ENCODE measurements around the gene GPR18. TPM values are rescaled to one million over a fixed set of nuclear protein-coding genes. Genes with fewer than 3 reads are reported as not detected.

The GPR18 gene
- total and polyA plus RNA-seq, 4 donors, result 0.21 to 1.3 (median 0.42) TPM

DNA sequence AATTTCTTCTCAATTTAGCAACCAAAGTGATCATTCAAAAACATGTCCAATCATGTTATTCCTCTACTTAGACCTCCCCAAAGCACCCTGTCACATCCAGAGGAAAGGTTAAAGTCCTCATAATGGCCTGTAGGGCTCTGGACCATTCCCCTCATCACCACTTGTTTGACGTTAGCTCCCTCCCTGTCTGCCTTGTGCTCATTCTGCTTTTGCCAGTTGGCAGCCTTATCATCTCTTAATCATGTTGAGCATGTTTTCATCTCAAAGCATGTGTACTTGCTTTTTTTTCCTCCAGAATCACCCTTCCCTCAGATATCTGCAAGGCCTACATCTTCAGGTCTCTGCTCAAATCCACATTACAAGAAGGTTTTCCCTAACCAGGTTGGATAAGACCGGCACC, 31.7 kb downstream of the GPR18 start:
- no peaks in the 10 kb centered on the region for H3K27me3 ChIP-seq (ENCODE audit: control insufficient read depth in 3 of 3, insufficient read depth in 3 of 3, low read length in 2 of 3)
- H3K9ac ChIP-seq (ENCODE audit: insufficient read depth in 1 of 2, low read length in 2 of 2), result no peak overlapping the region
- H3K4me3 ChIP-seq, result no peak overlapping the region
- no peaks in the 10 kb centered on the region for H3K9me3 ChIP-seq (ENCODE audit: control insufficient read depth in 4 of 4, insufficient read depth in 3 of 4, low read length in 3 of 4)
- H3K36me3 ChIP-seq (ENCODE audit: control insufficient read depth in 4 of 4, insufficient read depth in 4 of 4, low read length in 4 of 4), result peaks cover 0 to 5% (median 1%) of the 10 kb centered on the region in 4 donors
- DNase-seq (no peak), ATAC-seq (ENCODE audit: insufficient read depth, low FRiP score) (no peak)
- peaks cover 0 to 32% (median 3%) of the 10 kb centered on the region in 5 donors for H3K4me1 ChIP-seq (ENCODE audit: control insufficient read depth in 5 of 5, insufficient read depth in 5 of 5, low read length in 5 of 5)
- 85% methylated on average over 2 of the region's 2 CpGs for WGBS, 2 donors
- H3K27ac ChIP-seq (ENCODE audit: low read depth in 1 of 2, low read length in 1 of 2), result no peak overlapping the region
- TF ChIP-seq, protein P1, sequence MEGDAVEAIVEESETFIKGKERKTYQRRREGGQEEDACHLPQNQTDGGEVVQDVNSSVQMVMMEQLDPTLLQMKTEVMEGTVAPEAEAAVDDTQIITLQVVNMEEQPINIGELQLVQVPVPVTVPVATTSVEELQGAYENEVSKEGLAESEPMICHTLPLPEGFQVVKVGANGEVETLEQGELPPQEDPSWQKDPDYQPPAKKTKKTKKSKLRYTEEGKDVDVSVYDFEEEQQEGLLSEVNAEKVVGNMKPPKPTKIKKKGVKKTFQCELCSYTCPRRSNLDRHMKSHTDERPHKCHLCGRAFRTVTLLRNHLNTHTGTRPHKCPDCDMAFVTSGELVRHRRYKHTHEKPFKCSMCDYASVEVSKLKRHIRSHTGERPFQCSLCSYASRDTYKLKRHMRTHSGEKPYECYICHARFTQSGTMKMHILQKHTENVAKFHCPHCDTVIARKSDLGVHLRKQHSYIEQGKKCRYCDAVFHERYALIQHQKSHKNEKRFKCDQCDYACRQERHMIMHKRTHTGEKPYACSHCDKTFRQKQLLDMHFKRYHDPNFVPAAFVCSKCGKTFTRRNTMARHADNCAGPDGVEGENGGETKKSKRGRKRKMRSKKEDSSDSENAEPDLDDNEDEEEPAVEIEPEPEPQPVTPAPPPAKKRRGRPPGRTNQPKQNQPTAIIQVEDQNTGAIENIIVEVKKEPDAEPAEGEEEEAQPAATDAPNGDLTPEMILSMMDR (IDR thresholded peaks at IDR 0.05; ENCODE audit: control extremely low read depth, extremely low read depth), result no peak

DNA sequence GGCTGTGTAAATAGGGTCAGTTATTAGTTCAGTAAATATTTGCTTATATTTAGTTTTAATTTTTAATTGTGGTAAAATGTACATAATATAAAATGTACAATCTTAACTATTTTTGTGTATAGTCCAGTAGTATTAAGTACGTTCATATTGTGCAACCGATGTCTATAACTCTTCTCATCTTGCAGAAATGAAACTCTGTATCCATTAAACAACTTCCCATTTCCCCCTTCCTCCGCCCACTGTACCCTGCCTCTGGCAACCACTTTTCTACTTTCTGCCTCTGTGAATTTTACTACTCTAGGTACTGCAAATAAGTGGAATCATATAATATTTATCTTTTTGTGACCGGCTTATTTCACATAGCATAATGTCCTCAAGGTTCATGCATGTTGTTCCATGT, 33.1 kb downstream of the GPR18 start:
- TF ChIP-seq, protein P1 (IDR thresholded peaks at IDR 0.05; ENCODE audit: control extremely low read depth, extremely low read depth), result no peak
- Histone ChIP-seq H3K4me3 (no peak overlapping the region), H3K36me3 (ENCODE audit: control insufficient read depth in 4 of 4, insufficient read depth in 4 of 4, low read length in 4 of 4) (peaks cover 0 to 5% (median 1%) of the 10 kb centered on the region in 4 donors), H3K27me3 (ENCODE audit: control insufficient read depth in 3 of 3, insufficient read depth in 3 of 3, low read length in 2 of 3) (no peaks in the 10 kb centered on the region), H3K9ac (ENCODE audit: insufficient read depth in 1 of 2, low read length in 2 of 2) (no peak overlapping the region), H3K9me3 (ENCODE audit: control insufficient read depth in 4 of 4, insufficient read depth in 3 of 4, low read length in 3 of 4) (no peaks in the 10 kb centered on the region), H3K4me1 (ENCODE audit: control insufficient read depth in 5 of 5, insufficient read depth in 5 of 5, low read length in 5 of 5) (peaks cover 0 to 28% (median 5%) of the 10 kb centered on the region in 5 donors), H3K27ac (ENCODE audit: low read depth in 1 of 2, low read length in 1 of 2) (no peak overlapping the region)
- ATAC-seq (ENCODE audit: insufficient read depth, low FRiP score) (no peak), DNase-seq (no peak)
- 29 to 61% methylated on average over 4 of the region's 4 CpGs for WGBS, 2 donors

DNA sequence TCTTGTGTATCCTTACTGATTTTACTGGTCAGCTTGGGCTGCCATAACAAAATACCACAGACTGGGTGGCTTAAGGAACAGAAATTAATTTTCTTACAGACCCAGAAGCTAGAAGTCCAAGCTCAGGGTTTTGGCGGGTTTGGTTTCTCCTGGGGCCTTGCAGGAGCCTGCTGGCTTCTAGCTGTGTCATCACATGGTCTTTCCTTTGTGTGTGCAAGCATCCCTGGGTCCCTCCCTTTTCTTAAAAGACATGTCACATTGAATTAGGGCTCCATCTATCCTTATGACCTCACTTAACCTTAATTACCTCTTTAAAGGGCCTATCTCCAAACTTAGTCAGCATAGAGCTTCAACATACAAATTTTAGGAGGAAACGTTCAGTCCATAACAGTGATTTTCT, 34.2 kb downstream of the GPR18 start:
- Histone ChIP-seq H3K4me1 (ENCODE audit: control insufficient read depth in 5 of 5, insufficient read depth in 5 of 5, low read length in 5 of 5) (peaks cover 0 to 29% (median 5%) of the 10 kb centered on the region in 5 donors), H3K27ac (ENCODE audit: low read depth in 1 of 2, low read length in 1 of 2) (no peak overlapping the region), H3K9ac (ENCODE audit: insufficient read depth in 1 of 2, low read length in 2 of 2) (no peak overlapping the region), H3K36me3 (ENCODE audit: control insufficient read depth in 4 of 4, insufficient read depth in 4 of 4, low read length in 4 of 4) (peaks cover 0 to 5% (median 1%) of the 10 kb centered on the region in 4 donors), H3K4me3 (no peak overlapping the region), H3K27me3 (ENCODE audit: control insufficient read depth in 3 of 3, insufficient read depth in 3 of 3, low read length in 2 of 3) (no peaks in the 10 kb centered on the region), H3K9me3 (ENCODE audit: control insufficient read depth in 4 of 4, insufficient read depth in 3 of 4, low read length in 3 of 4) (no peaks in the 10 kb centered on the region)
- TF ChIP-seq, protein P1 (IDR thresholded peaks at IDR 0.05; ENCODE audit: control extremely low read depth, extremely low read depth), result no peak
- 68 to 76% methylated on average over 2 of the region's 2 CpGs for WGBS, 2 donors
- ATAC-seq (ENCODE audit: insufficient read depth, low FRiP score) (no peak), DNase-seq (no peak)

DNA sequence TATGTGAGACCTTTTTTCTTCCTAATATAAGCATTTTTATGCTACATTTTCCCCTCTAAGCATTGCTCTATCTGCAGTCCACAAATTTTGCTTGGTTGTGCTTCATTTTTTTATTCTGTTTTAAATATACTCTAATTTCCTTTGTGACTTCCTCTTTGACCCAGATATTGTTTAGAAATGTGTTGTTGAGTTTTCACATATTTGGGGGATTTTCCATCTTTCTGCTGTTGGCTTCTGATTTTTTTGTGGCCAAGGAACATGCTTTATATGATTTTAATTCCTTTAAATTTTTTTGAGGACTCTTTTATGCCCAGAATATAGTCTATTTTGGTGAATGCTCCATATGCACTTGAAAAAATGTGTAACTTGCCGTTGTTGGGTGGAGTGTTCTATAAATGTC, 34.6 kb downstream of the GPR18 start:
- Histone ChIP-seq H3K27me3 (ENCODE audit: control insufficient read depth in 3 of 3, insufficient read depth in 3 of 3, low read length in 2 of 3) (no peaks in the 10 kb centered on the region), H3K4me1 (ENCODE audit: control insufficient read depth in 5 of 5, insufficient read depth in 5 of 5, low read length in 5 of 5) (peaks cover 0 to 31% (median 5%) of the 10 kb centered on the region in 5 donors), H3K9me3 (ENCODE audit: control insufficient read depth in 4 of 4, insufficient read depth in 3 of 4, low read length in 3 of 4) (no peaks in the 10 kb centered on the region), H3K9ac (ENCODE audit: insufficient read depth in 1 of 2, low read length in 2 of 2) (no peak overlapping the region), H3K27ac (ENCODE audit: low read depth in 1 of 2, low read length in 1 of 2) (no peak overlapping the region), H3K4me3 (no peak overlapping the region), H3K36me3 (ENCODE audit: control insufficient read depth in 4 of 4, insufficient read depth in 4 of 4, low read length in 4 of 4) (peaks cover 0 to 5% (median 1%) of the 10 kb centered on the region in 4 donors)
- TF ChIP-seq, protein P1 (IDR thresholded peaks at IDR 0.05; ENCODE audit: control extremely low read depth, extremely low read depth), result no peak
- 43 to 67% methylated on average over 1 of the region's 1 CpG for WGBS, 2 donors
- ATAC-seq (ENCODE audit: insufficient read depth, low FRiP score) (no peak), DNase-seq (no peak)
